ENCODE data around the gene LRP8. TPM values are rescaled to one million over a fixed set of nuclear protein-coding genes. Genes with fewer than 3 reads are reported as not detected.
A peak's percentile ranks its signal among the peaks of the same experiment; 100 is the strongest.

The LRP8 gene
- total RNA-seq, 1 donor from 2014 or later, result 7.1 TPM

DNA sequence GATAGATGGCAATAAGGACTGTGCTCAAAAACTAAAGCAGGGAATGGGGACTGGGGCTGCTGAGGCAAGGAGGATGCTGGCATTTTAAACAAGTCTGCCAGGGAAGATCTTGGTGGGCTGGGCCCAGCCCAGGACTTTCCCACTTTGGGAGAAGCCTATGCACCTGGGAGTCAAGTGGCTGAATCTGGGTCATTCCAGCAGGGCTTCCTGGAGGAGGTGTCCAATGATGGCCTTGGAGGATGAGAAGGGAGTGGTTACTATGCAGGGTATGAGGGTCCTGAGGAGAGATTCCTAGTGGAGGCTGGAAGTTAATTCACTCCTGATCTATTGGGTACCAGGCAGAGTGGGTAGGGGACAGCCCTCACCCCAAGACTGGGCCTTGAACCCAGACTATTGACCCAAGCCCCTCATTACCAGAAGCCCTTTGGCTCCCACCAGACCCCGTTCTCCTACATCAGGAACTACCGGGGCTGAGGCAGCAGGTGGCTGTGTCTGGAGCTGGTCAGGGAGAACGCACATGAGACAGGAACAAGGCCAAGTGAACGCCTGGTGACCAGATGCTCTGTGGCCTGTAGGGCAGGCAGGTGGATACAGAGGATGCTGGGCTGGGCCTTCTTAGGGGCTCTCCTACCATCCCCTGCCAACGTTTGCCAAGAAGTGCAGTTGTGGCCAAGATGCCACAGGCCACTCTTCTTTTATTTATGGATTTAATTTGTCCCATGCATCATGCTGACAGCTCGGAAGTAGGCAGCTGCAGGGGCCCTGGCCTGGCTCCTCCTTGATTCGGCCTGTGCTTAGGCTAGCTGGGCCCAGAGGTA is 18.3 kb upstream of the LRP8 start:
- DNase-seq (ENCODE audit: low spot score), result peak; percentile 39
- Mint-ChIP-seq H3K27ac (ENCODE audit: unreplicated experiment) (no peak overlapping the region), H3K27me3 (ENCODE audit: low read depth) (peaks cover 2% of the 10 kb centered on the region), H3K9me3 (ENCODE audit: low read depth) (no peaks in the 10 kb centered on the region), H3K36me3 (ENCODE audit: low read depth) (no peaks in the 10 kb centered on the region), H3K4me1 (ENCODE audit: low read depth) (peaks cover 6% of the 10 kb centered on the region), H3K4me3 (ENCODE audit: unreplicated experiment) (no peak overlapping the region)
- TF ChIP-seq, protein P1, sequence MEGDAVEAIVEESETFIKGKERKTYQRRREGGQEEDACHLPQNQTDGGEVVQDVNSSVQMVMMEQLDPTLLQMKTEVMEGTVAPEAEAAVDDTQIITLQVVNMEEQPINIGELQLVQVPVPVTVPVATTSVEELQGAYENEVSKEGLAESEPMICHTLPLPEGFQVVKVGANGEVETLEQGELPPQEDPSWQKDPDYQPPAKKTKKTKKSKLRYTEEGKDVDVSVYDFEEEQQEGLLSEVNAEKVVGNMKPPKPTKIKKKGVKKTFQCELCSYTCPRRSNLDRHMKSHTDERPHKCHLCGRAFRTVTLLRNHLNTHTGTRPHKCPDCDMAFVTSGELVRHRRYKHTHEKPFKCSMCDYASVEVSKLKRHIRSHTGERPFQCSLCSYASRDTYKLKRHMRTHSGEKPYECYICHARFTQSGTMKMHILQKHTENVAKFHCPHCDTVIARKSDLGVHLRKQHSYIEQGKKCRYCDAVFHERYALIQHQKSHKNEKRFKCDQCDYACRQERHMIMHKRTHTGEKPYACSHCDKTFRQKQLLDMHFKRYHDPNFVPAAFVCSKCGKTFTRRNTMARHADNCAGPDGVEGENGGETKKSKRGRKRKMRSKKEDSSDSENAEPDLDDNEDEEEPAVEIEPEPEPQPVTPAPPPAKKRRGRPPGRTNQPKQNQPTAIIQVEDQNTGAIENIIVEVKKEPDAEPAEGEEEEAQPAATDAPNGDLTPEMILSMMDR (IDR thresholded peaks at IDR 0.05), result no peak

DNA sequence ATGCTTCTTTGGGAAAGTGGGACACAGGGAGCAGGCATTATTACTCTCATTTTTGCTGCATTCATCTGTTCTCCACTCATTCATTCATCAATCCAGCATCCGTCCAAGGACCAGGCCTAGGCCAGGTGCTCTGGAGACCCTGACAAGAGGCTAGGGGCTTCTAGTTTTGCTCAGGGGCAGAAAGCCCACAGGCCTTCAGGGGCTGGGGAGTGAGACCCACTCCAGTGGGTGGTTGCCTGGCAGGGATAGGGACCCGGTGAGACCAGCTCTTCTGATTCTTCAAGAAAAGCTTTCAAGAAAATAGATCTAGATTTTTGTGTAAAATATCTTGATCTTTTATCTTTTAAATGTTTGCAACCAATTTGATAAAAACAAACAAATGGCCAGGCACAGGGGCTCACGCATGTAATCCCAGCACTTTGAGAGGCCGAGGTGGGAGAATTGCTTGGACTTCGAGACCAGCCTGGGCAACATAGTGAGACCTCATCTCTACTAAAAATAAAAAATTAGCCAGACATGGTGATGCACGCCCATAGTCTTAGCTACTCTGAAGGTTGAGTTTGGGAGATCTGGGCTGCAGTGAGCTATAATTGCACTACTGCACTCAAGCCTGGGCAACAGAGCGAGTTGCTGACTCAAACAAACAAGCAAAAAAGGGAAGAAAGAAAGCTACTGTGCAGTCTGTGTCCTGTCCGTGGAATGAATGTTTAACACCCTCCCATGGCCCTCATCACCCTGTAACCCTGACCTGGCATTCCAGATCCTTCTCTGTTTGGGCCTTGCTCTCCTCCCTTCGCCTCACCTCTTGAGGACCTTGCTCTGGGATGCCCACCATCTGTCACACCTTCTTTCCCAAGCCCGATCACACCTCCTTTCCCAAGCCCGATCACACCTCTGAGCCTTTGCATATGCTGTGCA is 17.3 kb upstream of the LRP8 start:
- peak; percentile 46 for DNase-seq (ENCODE audit: low spot score)
- H3K27ac Mint-ChIP-seq (ENCODE audit: unreplicated experiment), result no peak overlapping the region
- H3K9me3 Mint-ChIP-seq (ENCODE audit: low read depth), result no peaks in the 10 kb centered on the region
- TF ChIP-seq, protein P1 (IDR thresholded peaks at IDR 0.05), result no peak
- peaks cover 6% of the 10 kb centered on the region for H3K4me1 Mint-ChIP-seq (ENCODE audit: low read depth)
- no peaks in the 10 kb centered on the region for H3K36me3 Mint-ChIP-seq (ENCODE audit: low read depth)
- H3K27me3 Mint-ChIP-seq (ENCODE audit: low read depth), result peaks cover 1% of the 10 kb centered on the region
- no peak overlapping the region for H3K4me3 Mint-ChIP-seq (ENCODE audit: unreplicated experiment)

DNA sequence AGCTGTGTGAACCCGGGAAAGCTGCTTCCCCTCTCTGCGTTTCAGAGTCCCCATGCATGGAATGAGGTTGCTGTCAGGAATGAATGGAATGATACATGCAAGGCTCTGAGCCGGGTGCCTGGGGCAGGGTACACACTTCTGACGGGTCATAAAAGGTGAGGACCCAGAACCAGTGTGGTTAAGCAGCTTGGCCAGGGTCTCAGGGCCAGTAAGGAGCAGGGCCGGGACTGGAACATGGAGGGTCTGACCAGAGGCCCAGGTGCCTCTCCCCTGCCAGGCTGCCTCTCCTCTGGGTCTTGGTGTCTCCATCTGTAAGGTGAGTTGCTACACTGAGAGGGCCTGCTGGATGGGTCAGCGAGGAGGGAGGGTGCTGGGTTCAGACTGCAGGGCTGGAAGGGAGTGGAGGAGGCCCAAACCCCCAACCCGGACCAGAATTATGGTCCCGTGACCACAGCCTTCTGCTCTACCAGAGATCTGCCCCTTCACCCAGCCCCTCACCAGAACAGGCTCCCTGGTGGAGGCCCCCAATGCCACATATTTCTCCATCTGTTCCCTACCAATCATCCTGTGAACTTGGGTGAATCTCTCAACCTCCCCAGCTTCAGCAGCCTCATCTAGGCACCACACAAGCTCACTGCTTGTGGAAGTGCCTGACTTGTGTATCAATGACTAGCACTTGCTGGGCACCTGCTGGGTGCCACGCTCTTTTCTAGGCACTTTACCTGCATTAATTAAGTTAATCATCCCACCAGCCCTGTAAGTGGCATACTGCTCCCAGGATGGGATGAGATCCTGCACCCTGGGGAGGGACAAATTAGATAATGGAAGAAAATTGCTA is 16.2 kb upstream of the LRP8 start:
- peak; percentile 65 for DNase-seq (ENCODE audit: low spot score)
- Mint-ChIP-seq H3K4me1 (ENCODE audit: low read depth) (peaks cover 6% of the 10 kb centered on the region), H3K27me3 (ENCODE audit: low read depth) (no peaks in the 10 kb centered on the region), H3K27ac (ENCODE audit: unreplicated experiment) (peak overlapping the region; percentile 42), H3K36me3 (ENCODE audit: low read depth) (no peaks in the 10 kb centered on the region), H3K9me3 (ENCODE audit: low read depth) (no peaks in the 10 kb centered on the region), H3K4me3 (ENCODE audit: unreplicated experiment) (no peak overlapping the region)
- TF ChIP-seq, protein P1 (IDR thresholded peaks at IDR 0.05), result no peak

DNA sequence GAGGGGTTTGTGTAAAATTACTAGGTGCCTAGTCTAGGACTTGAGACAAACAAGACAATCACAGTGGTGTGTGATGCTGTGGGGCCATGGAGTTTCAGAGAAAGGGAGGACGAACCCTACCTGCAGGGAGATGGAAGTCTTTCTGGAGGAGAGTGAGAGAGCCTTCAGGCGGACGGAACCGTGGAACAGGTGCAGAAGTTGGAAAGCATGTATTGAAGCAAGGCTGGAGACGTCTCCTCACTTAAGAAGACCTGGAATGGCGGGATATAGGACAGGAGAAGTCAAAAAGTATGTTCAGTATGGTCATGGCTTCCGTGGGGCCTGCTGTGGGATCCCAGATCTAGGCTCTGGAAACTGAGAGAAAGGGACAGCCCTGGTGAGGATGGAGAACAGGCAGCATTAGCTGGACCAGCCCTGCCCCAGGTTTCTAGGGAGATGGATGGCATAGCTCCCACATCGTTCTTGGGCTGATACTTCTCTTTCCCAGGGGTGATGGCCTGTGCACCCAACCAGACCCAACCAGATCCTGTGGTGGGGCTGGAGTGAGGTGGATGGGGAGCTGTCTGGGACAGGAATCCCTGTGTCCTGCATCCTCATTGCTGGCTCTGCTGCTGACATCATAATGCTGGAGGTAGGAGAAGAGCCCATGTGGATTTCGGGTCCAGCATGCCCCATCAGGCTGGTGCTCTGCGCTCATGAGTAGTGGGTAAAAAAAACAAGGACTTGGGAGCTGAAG is 15.0 kb upstream of the LRP8 start:
- Mint-ChIP-seq H3K27ac (ENCODE audit: unreplicated experiment) (no peak overlapping the region), H3K4me3 (ENCODE audit: unreplicated experiment) (no peak overlapping the region), H3K36me3 (ENCODE audit: low read depth) (no peaks in the 10 kb centered on the region), H3K27me3 (ENCODE audit: low read depth) (no peaks in the 10 kb centered on the region), H3K9me3 (ENCODE audit: low read depth) (no peaks in the 10 kb centered on the region), H3K4me1 (ENCODE audit: low read depth) (peaks cover 6% of the 10 kb centered on the region)
- DNase-seq (ENCODE audit: low spot score), result peak; percentile 48
- TF ChIP-seq, protein P1 (IDR thresholded peaks at IDR 0.05), result no peak

All from chondrocyte (in vitro differentiated cells).